Peyer's patch (tissue), 4 donors: Measurements from ENCODE around the gene KIF21A.

ENCODE experiments used
- POLR2A ChIP-seq, 2 donors: fragments of 450-650 bp; IDR thresholded peaks; one replicate each; pipeline ENCODE4 v1.5.1; 2017; ENCODE audit warnings: antibody characterized with exemption in 2 of 2, mild to moderate bottlenecking in 2 of 2, moderate library complexity in 2 of 2
- TF ChIP-seq, protein P1 (sequence below), 6 experiments: fragments of 450-650 bp in 4 of 6; fragments of 200-600 bp in 2 of 6; sonication (generic) in 1 of 6; IDR thresholded peaks; one replicate each; pipeline ENCODE4 v1.5.1; 2017 to 2019; ENCODE audit warnings: antibody characterized with exemption in 6 of 6, mild to moderate bottlenecking in 3 of 6, moderate library complexity in 1 of 6

DNA sequence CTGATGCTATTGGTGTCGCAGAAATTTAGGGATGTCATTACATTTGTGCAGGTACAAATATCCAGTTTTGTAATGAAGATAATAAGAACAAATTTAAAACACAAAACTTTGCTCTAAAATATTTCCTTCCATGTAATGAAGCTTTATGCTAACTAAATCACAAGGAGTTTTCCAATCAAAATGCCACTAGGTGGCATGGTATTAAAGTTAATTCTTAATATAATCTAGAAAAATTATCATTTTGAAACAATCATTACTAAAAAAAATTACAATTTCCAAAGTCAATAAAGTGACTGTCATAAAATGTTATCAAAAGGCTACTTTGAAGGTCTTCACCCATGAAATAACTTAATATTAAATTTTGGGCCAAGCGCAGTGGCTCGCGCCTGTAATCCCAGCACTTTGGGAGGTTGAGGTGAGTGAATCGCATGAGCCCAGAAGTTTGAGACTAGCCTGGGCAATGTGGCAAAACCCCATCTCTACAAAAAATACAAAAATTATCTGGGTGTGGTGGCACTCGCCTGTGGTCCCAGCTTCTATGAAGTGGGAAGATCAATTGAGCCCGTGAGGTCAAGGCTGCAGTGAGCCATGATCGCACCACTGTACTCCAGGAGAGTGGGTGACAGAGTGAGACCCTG is 77.4 kb downstream of the KIF21A start:
- TF ChIP-seq POLR2A (IDR thresholded peaks at IDR 0.05), result no peak
- TF ChIP-seq, protein P1, sequence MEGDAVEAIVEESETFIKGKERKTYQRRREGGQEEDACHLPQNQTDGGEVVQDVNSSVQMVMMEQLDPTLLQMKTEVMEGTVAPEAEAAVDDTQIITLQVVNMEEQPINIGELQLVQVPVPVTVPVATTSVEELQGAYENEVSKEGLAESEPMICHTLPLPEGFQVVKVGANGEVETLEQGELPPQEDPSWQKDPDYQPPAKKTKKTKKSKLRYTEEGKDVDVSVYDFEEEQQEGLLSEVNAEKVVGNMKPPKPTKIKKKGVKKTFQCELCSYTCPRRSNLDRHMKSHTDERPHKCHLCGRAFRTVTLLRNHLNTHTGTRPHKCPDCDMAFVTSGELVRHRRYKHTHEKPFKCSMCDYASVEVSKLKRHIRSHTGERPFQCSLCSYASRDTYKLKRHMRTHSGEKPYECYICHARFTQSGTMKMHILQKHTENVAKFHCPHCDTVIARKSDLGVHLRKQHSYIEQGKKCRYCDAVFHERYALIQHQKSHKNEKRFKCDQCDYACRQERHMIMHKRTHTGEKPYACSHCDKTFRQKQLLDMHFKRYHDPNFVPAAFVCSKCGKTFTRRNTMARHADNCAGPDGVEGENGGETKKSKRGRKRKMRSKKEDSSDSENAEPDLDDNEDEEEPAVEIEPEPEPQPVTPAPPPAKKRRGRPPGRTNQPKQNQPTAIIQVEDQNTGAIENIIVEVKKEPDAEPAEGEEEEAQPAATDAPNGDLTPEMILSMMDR (IDR thresholded peaks at IDR 0.05), result peak in 3 of 6 experiments; percentile 17 to 24 (median 20)
